A549 treated with DMSO at 1 μM for 4 hours (cell line): ENCODE data around the gene OSER1. TPM values are rescaled to one million over a fixed set of nuclear protein-coding genes. Genes with fewer than 3 reads are reported as not detected.

ENCODE experiments used
- total RNA-seq: library from RNA; stranded (reverse); fragments of 200-300 nt; extraction: Qiagen RNA extraction; gene quantifications from 5 replicates; pipeline ENCODE4 v1.2.3, GENCODE V29; 2022; ENCODE audit warnings: low read depth

The OSER1 gene
- total RNA-seq = 49.0 to 58.2 TPM (median 56.7 TPM) in 5 replicates

GRCh38 chr20:44210406-44211176, at the start of gene OSER1:
TSS of gene OSER1 (minus strand) at chr20:44210771. CDS start at chr20:44206957, 3,814 bp downstream.

DNA sequence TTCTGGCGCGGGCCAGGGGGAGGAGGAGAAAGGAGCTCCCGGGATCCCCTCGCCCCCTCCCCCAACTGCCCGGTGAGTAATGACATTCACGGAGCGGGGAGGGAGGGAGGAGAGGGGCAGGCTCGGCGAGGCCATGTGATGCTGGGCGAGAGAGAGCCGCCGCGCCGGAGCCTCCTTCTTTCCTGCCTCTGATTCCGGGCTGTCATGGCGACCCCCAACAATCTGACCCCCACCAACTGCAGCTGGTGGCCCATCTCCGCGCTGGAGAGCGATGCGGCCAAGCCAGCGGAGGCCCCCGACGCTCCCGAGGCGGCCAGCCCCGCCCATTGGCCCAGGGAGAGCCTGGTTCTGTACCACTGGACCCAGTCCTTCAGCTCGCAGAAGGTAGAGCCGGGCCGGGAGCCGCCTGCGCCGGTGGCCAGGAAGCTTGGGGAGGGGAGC, 36.6 kb upstream of the OSER1 start, which contains the start of gene GDAP1L1:
Gene GDAP1L1 (plus strand): TSS at position 178 of the 441 bp plus-strand sequence. CDS start 27 bp downstream, at position 205.

DNA sequence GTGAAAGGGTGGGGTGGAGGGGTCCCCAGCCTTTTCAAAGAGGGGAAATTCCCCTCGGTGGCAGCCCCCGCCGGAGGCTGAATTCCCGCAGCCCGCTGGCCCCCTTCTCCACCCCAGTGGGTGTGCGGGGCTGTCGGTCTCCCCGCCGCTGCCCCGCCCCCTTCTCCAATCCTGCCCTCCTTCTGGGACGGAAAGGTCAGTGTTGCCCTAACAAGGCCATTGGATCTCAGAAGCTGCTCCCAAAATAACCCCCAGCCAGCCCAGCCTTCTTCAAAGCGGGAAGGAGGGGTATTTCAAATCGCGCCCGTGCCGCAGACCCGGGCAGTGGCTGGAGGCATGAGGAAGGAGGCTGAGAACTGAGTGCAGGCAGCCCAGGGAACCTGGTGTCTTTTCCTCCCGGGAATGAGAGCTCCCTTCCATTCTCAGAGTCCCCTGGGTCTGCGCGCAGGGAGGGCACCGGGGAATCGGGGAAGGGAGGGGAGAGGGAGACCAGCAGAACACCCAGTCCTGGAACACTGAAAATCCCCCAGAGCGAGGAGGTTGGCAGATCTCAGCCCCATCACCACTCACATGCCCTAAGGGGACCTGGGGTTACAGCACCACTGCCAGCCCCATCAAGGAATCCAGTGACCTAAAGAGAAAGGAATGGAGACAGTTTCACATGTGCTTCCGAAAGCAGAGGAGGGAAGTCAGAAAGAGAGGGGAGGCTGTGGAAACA, 23.4 kb downstream of the OSER1 start, which contains the start of gene JPH2:
Gene JPH2 (minus strand): TSS at position 135 of the 718 bp plus-strand sequence. CDS start 483 bp downstream, outside the sequence.

Other genes starting within 250 kb of the OSER1 start
- 0.77 to 1.2 TPM (median 1.1 TPM) in 5 replicates for gene JPH2, start 23.6 kb downstream of the OSER1 start, total RNA-seq
- gene GDAP1L1, start 36.5 kb upstream of the OSER1 start, total RNA-seq = not detected in 5 replicates
- gene FITM2, start 100.4 kb upstream of the OSER1 start, total RNA-seq = 7.5 to 9.1 TPM (median 8.2 TPM) in 5 replicates
- 0.13 to 0.55 TPM (median 0.23 TPM) in 5 replicates for gene R3HDML, start 126.3 kb upstream of the OSER1 start, total RNA-seq
- 14.3 to 16.7 TPM (median 15.4 TPM) in 5 replicates for gene HNF4A, start 144.9 kb upstream of the OSER1 start, total RNA-seq